Sigmoid colon (tissue), 4 donors: Measurements from ENCODE around the gene DAPK1.

Source experiments
- EP300 ChIP-seq, 4 donors: sonication (generic); formaldehyde crosslinking; IDR thresholded peaks; one replicate each; pipeline ENCODE4 v1.6.1; 2017; ENCODE audit warnings: antibody characterized with exemption in 4 of 4
- POLR2A ChIP-seq, 2 donors: fragments of 450-650 bp; IDR thresholded peaks; one replicate each; pipeline ENCODE4 v1.6.1; 2016; ENCODE audit warnings: antibody characterized with exemption in 2 of 2, mild to moderate bottlenecking in 2 of 2, moderate library complexity in 2 of 2
- POLR2AphosphoS5 ChIP-seq, 4 donors: sonication (generic); formaldehyde crosslinking; IDR thresholded peaks; one replicate each; pipeline ENCODE4 v1.6.1; 2017; ENCODE audit warnings: antibody characterized with exemption in 4 of 4
- TF ChIP-seq, protein P1 (sequence below), 4 experiments: fragments of 450-650 bp in 3 of 4; fragments of 200-600 bp in 1 of 4; IDR thresholded peaks; one replicate each; pipeline ENCODE4 v1.5.1; 2016 to 2019; ENCODE audit warnings: antibody characterized with exemption in 4 of 4, mild to moderate bottlenecking in 3 of 4, moderate library complexity in 2 of 4

DNA sequence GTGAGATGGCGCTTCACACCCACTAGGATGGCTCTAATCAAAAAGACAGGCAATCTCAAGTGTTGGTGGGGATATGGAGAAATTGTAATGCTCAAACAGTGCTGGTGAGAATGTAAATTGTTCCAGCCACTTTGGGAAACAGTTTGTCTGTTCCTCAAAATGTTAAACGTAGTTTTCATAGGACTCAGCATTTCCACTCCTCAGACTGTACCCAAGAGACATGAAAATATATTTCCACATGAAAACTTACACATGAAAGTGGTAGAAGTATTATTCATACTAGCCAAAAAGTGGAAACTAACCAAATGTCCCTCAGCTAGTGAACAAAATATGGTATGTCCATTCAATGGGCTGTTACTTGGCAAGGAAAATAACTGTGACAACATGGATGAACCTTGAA is 120.6 kb downstream of the DAPK1 start:
- TF ChIP-seq POLR2A (IDR thresholded peaks at IDR 0.05) (no peak), POLR2AphosphoS5 (IDR thresholded peaks at IDR 0.05) (no peak), EP300 (IDR thresholded peaks at IDR 0.05) (no peak)
- TF ChIP-seq, protein P1, sequence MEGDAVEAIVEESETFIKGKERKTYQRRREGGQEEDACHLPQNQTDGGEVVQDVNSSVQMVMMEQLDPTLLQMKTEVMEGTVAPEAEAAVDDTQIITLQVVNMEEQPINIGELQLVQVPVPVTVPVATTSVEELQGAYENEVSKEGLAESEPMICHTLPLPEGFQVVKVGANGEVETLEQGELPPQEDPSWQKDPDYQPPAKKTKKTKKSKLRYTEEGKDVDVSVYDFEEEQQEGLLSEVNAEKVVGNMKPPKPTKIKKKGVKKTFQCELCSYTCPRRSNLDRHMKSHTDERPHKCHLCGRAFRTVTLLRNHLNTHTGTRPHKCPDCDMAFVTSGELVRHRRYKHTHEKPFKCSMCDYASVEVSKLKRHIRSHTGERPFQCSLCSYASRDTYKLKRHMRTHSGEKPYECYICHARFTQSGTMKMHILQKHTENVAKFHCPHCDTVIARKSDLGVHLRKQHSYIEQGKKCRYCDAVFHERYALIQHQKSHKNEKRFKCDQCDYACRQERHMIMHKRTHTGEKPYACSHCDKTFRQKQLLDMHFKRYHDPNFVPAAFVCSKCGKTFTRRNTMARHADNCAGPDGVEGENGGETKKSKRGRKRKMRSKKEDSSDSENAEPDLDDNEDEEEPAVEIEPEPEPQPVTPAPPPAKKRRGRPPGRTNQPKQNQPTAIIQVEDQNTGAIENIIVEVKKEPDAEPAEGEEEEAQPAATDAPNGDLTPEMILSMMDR (IDR thresholded peaks at IDR 0.05) = no peak
